ES-I3 (cell line): ENCODE results near the gene MMADHC.
"Not testable (repeated sequence)": the region's sequence is repeated elsewhere in the genome, so short reads cannot be mapped to it uniquely, and the experiment has no call there.

ENCODE experiments used
- H3K36me3 ChIP-seq: 2 replicates; pipeline ENCODE4 v1.6.1; 2013; ENCODE audit warnings: mild to moderate bottlenecking, low read length, control low read depth, moderate library complexity; ENCODE audit not compliant: insufficient read depth
- H3K4me1 ChIP-seq: 2 replicates; pipeline ENCODE4 v1.6.1; 2013; ENCODE audit warnings: mild to moderate bottlenecking, control low read depth, low read length; ENCODE audit not compliant: insufficient read depth
- H3K9ac ChIP-seq: 2 replicates; pipeline ENCODE4 v1.6.1; 2013; ENCODE audit warnings: low read depth, mild to moderate bottlenecking, low read length, moderate library complexity
- H3K9me3 ChIP-seq: 2 replicates; pipeline ENCODE4 v1.6.1; 2013; ENCODE audit warnings: mild to moderate bottlenecking, low read length, moderate library complexity; ENCODE audit not compliant: control insufficient read depth, insufficient read depth

MMADHC gene

DNA sequence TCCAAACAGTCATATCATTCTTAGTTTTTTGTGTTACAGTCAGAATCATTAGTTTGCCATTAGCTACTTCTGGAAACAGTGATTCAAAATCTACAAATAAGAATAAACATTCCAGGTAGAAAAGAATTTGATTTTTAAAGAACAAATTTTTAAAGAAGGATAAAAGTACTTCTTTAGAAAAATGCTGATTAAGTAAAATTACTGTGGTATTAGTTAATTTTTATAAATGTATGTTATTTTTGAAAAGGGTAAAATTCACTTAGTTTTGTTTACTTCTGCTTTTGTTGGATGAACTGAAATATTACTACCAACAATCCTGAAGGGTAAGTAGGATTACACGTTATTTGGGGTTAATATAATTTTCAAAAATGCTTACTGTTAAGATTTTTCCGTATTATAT lies 11.8 kb downstream of the MMADHC start:
- Histone ChIP-seq H3K9ac (no peak overlapping the region), H3K9me3 (no peaks in the 10 kb centered on the region), H3K4me1 (no peaks in the 10 kb centered on the region), H3K36me3 (peaks cover 11% of the 10 kb centered on the region)

DNA sequence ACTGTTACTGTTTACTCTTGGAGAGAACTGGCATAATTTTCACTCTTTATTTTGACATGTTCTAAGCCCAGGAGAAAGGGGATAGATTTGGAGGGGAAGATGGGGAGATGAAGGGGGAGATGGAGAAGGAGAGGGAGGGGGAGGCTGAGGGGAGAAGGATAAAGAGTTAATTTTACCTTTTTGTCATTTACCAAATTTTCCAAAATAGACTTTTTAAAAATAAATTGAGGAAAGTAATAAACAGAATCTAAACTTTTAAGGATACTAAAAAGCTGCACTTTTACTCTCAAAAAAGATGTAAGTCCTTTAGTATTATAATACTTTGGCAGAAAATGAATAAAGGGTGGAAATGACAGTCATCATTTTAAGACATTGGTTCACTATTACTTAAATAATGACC lies 12.3 kb downstream of the MMADHC start:
- Histone ChIP-seq H3K9me3 (no peaks in the 10 kb centered on the region), H3K4me1 (no peaks in the 10 kb centered on the region), H3K36me3 (peaks cover 7% of the 10 kb centered on the region), H3K9ac (no peak overlapping the region)

DNA sequence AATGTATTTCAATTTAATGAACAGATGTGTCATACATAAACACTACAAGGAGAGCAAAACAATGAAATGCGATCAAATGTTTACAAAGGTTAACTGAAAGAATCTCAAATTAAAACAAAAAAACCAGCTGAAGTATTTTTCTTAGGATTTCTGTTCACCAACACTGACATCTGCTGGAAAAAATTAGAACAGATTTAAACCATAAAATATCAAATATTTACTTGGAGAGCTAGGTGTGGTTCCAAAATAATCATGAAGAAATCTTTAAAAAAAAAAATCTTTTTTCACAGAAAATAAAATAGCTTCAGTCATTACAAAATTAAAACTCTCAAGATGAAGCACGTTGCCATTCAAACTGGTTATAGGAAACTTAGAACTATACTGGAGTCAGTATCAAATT lies 13.8 kb downstream of the MMADHC start:
- Histone ChIP-seq H3K36me3 (peaks cover 8% of the 10 kb centered on the region; the same call in 1 of the 2 replicates), H3K9ac (no peak overlapping the region), H3K4me1 (no peaks in the 10 kb centered on the region), H3K9me3 (no peaks in the 10 kb centered on the region)

DNA sequence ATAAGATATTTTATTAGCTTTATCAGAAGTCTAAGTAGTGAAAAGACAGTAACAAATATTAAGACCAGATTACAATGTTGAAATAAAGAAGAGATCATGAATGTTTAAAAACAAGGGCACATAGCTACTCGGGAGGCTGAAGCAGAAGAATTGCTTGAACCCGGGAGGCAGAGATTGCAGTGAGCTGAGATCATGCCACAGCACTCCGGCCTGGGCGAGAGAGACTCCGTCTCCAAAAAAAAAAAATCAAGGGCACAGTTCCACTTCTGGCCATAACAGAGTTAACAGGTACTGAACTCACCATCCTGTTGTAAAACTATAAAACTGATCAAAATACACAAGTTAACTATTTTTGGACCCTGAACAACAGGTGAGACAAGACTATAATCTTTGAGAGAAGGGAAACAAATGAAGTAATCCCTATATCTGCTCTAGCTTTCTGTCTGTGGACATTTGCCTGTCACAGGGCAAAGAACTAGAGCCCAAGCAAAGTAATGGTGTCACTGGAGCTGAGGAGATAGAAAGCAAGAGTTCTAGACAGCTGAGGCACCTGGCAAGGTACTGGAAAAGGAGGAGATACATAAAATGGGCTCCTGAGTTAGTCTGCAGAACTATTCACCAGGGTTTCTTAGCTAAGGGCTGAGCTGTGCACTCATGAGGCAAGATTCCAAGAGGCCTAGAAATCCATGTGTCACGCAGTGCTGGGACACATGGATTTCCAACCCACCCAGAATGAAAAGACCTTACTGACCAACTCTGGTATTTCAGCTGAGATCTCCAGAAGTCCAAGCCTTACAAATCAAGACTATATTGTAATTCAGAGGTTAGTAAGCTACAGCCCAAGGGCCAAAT lies 15.2 kb downstream of the MMADHC start:
- Histone ChIP-seq H3K9me3 (no peaks in the 10 kb centered on the region), H3K9ac (no peak overlapping the region), H3K36me3 (peaks cover 14% of the 10 kb centered on the region; the same call in 1 of the 2 replicates), H3K4me1 (no peaks in the 10 kb centered on the region)

DNA sequence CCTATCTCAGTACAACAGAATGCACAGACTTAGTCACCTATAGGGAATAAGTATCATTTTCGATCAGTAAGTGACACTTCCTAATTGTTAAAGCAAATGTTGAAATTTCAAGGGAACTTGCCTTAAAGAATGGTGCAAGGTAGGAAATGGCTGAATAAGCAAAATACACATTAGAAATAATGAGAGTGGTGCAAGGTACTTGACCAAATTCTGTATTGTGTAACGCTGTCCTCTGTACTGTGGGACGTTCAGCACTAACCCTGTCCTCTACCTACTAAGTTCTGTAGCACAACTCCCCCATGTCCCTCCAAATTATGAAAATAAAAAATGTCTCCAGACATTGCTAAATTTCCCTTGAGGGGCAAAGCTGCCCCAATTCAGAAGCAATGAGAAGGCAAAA lies 19.4 kb downstream of the MMADHC start:
- peaks cover 12% of the 10 kb centered on the region; the same call in 1 of the 2 replicates for H3K36me3 ChIP-seq
- no peaks in the 10 kb centered on the region for H3K4me1 ChIP-seq
- no peak overlapping the region for H3K9ac ChIP-seq
- no peaks in the 10 kb centered on the region for H3K9me3 ChIP-seq

DNA sequence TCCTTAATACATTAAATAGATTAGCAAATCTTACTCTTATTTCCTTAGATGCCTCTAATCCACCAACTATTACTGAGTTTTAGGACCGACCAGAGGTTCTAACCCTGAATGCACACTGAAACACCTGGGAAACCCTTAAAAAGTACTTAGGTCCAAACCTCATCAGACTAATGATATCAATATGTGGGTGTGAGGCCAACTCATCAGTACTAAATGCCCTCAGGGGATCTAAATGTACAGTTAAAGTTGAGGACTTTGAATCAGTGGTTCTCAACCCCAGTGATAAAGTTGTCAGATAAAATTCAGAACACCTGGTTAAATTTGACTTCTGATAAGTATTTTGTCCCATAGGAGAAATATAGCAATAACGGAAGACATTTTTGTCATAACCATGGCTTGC lies 20.9 kb downstream of the MMADHC start:
- no peaks in the 10 kb centered on the region for H3K9me3 ChIP-seq
- peaks cover 11% of the 10 kb centered on the region; the same call in 1 of the 2 replicates for H3K36me3 ChIP-seq
- H3K9ac ChIP-seq, result no peak overlapping the region
- H3K4me1 ChIP-seq, result no peaks in the 10 kb centered on the region

DNA sequence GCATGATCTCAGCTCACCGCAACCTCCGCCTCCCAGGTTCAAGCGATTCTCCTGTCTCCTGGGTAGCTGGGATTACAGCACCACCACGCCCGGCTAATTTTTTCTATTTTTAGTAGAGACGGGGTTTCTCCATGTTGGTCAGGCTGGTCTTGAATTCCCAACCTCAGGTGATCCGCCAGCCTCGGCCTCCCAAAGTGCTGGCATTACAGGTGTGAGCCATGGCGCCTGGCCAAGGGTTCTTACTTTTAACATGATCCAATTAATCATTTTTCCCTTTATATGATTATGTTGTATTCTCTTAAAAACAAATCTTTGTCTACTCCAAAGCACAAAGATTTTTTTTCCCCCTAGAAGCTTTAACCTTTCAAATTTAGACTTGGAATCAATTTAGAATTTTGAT lies 21.9 kb downstream of the MMADHC start:
- peaks cover 11% of the 10 kb centered on the region; the same call in 1 of the 2 replicates for H3K36me3 ChIP-seq
- H3K9me3 ChIP-seq, H3K9ac ChIP-seq, H3K4me1 ChIP-seq: not testable (repeated sequence)

DNA sequence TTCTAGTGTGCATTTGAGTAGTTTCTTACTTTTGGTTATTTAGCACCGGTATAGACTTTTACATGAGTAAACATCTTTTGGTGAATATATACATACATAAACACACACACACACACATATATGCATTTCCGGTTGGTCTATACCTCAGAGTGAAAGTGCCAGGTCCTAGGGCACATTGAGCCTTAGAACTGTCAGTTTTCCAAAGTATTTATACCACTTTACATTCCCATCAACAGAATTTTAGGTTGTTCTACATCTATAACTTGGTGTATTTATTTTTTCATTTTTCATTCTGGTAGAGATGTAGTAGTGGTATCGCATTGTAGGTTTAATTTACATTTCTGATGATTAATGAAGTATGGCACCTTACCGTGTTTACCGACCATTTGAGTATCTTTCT lies 22.6 kb downstream of the MMADHC start:
- no peaks in the 10 kb centered on the region for H3K9me3 ChIP-seq
- H3K4me1 ChIP-seq, result no peaks in the 10 kb centered on the region
- no peak overlapping the region for H3K9ac ChIP-seq
- H3K36me3 ChIP-seq, result peaks cover 10% of the 10 kb centered on the region; the same call in 1 of the 2 replicates

DNA sequence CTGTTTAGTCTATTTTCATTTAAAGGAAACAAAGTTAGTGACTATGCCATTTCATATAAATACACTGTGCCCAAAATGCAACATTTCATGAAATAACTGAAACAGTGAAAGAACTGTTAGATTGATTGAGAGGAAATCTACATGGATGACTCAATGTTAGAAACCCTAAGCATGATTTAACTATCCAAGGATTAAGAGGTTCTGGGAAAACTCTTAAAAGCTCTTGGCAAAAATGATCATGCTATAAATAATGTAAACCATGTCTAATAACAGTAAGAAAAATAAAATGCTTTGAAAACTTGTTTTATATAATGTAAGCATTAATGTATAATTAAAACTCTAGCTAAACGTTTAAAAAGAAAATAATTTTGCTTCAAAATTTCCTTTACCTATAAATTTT lies 23.5 kb downstream of the MMADHC start:
- H3K4me1 ChIP-seq, result no peaks in the 10 kb centered on the region
- no peak overlapping the region for H3K9ac ChIP-seq
- no peaks in the 10 kb centered on the region for H3K9me3 ChIP-seq
- H3K36me3 ChIP-seq, result peaks cover 6% of the 10 kb centered on the region; the same call in 1 of the 2 replicates

DNA sequence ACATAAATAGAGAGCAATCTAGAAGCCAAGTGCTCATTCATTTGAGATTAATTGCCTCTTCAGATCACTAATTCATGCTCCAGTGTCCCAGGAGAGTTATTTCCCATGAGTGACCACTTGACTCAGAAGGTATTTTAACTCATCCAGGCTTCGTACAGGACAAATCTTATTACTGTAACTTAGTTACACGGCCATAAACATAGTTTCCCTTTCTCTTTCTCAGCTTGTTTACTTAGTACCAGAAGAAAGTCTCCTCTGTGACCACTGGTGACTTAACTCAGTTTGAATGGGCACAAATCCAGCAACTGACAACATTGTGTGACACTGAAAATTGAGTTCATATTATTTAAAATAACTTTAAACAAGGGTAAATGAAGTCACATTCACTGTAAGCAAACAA lies 25.3 kb downstream of the MMADHC start:
- H3K4me1 ChIP-seq, result no peaks in the 10 kb centered on the region
- H3K9me3 ChIP-seq, result no peaks in the 10 kb centered on the region
- H3K9ac ChIP-seq, result no peak overlapping the region
- no peaks in the 10 kb centered on the region for H3K36me3 ChIP-seq

DNA sequence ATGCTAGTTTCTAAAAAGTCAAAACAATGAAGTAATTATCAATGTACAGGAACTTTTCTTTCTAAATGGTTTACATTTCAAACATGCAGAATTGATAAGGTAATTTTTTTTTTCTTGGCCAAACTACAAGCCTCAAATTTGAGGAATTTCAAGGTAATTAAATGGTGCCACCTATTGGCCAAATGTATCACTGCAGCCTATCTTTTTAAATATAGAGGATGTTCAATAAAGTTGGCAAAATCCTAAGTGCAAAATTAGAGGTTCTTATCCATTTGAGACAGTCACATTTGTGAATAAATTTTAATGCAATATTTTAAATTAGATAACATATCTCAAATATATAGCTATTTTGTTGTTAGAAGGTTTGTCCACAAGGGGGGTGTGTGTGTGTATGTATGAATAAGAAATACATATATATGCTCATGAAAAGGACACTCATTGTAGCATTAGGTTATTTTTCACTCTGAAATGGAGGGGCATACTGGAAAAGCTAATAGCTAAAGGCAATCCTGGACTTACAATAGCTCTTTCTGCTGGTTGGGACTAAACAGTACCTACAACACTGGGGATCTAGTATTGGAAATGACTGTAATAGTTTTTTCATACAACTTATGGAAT lies 26.2 kb downstream of the MMADHC start:
- H3K36me3 ChIP-seq, result no peaks in the 10 kb centered on the region
- no peak overlapping the region for H3K9ac ChIP-seq
- H3K4me1 ChIP-seq, result no peaks in the 10 kb centered on the region
- H3K9me3 ChIP-seq, result no peaks in the 10 kb centered on the region

DNA sequence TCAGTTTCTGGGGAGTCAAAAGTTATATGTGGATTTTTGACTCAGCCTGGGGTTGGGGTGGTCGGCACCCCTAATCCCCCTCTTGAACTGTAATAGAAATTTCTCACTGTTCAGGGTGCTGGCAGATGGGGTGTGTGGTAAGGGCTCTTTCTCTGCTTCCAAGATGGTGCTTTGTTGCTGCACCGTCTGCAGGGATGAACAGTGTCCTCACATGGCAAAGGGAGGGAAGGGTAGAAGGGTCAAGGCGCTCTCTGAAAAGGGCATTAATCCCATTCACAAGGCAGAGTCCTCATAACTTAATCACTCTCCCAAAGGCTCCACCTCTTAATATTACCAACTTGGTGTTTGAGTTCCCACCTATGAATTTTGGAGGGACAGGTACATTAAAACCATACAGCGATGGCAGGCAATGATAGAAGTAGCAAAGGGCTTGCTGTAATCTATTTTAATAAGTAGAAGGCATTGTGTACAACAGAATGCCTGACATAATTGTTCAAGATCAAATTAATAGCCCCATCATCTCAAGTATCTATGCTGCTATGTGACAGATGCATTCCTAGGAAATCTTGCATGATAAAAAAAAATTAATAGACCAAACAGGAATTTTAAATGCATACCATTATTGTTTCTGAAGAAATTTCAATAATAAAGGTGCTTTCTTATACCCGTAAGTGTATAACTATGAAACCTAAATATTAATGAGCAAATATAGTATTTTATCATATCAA lies 28.1 kb downstream of the MMADHC start:
- H3K36me3 ChIP-seq, result no peaks in the 10 kb centered on the region
- H3K9ac ChIP-seq, result no peak overlapping the region
- H3K9me3 ChIP-seq, result no peaks in the 10 kb centered on the region

DNA sequence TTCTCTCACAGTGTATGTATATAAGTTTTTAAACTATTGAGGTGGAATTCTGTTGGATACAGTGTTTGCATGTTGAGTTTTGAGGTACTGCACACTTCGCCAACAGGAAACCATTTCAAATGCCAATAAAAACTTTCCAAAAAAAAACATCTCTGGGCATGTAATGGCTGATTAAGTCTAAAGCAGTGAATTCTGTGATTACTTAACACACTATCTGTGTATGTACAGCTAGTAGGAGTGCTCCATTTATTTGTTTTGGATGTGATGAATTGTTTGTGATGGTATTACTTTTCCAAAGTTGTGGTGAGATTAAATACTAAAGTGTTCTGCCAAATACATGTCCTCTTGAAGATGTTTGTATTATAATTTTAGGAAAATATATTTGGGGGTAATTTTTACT lies 31.1 kb downstream of the MMADHC start:
- Histone ChIP-seq H3K36me3 (no peaks in the 10 kb centered on the region), H3K4me1 (no peaks in the 10 kb centered on the region), H3K9me3 (no peaks in the 10 kb centered on the region), H3K9ac (no peak overlapping the region)

More for the DNA sequence above, 28.1 kb downstream of the MMADHC start:
- H3K4me1 ChIP-seq, result no peaks in the 10 kb centered on the region

DNA sequence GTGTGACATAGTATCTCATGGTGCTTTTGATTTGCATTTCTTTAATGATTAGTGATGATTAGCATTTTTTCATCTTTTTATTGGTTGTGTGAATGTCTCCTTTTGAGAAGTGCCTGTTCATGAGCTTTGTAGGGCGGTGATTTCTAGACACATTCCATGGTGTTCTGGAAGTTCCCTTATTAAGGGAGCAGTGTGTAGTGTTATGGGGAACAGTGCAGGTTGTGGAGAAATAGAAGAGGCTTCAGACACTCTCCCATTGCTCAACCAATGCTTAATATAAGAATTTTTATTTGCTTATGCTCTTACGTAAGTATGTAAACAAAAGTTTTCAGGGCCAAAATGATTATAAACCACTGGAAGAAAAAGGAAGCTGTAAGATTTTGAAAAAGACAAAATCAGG lies 34.7 kb downstream of the MMADHC start:
- no peaks in the 10 kb centered on the region for H3K4me1 ChIP-seq
- no peak overlapping the region for H3K9ac ChIP-seq
- no peaks in the 10 kb centered on the region for H3K36me3 ChIP-seq
- H3K9me3 ChIP-seq, result no peaks in the 10 kb centered on the region
